ENCODE data around the gene BYSL.
A peak's percentile ranks its signal among the peaks of the same experiment; 100 is the strongest.

BYSL gene

DNA sequence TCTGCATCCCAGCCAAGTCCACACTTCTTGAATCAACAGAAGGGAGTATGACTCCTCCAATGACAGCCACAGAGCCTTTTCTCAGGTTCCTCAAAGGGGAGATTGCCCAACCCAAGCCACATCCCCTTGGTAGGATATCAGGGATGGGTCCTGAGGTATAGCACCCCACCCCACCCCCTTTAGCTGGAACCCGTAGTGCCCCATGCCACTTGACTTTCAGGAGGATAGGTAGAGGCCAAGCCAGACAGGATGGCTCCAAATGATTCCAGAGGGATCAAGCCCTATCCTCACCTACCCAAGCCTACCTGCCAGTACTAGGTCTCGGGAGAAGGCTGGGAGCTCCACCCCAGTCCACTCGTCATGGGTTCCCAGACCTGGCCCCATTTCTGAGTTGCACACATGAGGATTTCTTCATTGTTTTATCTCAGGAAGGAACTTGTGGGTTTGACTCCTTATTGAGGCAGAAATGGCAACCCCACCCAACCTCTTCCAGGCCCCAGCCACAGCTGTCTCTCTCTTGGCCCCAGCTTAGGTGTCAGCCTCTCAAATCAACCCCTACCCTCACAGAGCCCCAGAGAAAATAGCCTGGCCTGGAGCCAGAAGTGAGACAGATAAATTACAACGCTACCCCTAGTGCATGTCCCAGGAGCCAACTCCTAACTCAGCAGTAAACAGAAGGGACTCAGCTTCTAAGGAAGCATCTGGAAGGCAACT is 16.7 kb downstream of the BYSL start:
- TF ChIP-seq, protein P1, sequence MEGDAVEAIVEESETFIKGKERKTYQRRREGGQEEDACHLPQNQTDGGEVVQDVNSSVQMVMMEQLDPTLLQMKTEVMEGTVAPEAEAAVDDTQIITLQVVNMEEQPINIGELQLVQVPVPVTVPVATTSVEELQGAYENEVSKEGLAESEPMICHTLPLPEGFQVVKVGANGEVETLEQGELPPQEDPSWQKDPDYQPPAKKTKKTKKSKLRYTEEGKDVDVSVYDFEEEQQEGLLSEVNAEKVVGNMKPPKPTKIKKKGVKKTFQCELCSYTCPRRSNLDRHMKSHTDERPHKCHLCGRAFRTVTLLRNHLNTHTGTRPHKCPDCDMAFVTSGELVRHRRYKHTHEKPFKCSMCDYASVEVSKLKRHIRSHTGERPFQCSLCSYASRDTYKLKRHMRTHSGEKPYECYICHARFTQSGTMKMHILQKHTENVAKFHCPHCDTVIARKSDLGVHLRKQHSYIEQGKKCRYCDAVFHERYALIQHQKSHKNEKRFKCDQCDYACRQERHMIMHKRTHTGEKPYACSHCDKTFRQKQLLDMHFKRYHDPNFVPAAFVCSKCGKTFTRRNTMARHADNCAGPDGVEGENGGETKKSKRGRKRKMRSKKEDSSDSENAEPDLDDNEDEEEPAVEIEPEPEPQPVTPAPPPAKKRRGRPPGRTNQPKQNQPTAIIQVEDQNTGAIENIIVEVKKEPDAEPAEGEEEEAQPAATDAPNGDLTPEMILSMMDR (IDR thresholded peaks at IDR 0.05; ENCODE audit: low read depth, low read length, missing control alignments), result no peak
- in situ Hi-C loops (cut with HindIII; ENCODE audit: low pct_ligation_motif_present, low sequenced_read_pairs), result no loop called here
- no peak overlapping the region for H3K27ac ChIP-seq
- no peak for DNase-seq
- no peak overlapping the region for H3K4me3 ChIP-seq (ENCODE audit: low read depth, low read length)
- peaks cover 41% of the 10 kb centered on the region for H3K36me3 ChIP-seq (replicated peaks)
- H3K27me3 ChIP-seq (replicated peaks), result no peaks in the 10 kb centered on the region

DNA sequence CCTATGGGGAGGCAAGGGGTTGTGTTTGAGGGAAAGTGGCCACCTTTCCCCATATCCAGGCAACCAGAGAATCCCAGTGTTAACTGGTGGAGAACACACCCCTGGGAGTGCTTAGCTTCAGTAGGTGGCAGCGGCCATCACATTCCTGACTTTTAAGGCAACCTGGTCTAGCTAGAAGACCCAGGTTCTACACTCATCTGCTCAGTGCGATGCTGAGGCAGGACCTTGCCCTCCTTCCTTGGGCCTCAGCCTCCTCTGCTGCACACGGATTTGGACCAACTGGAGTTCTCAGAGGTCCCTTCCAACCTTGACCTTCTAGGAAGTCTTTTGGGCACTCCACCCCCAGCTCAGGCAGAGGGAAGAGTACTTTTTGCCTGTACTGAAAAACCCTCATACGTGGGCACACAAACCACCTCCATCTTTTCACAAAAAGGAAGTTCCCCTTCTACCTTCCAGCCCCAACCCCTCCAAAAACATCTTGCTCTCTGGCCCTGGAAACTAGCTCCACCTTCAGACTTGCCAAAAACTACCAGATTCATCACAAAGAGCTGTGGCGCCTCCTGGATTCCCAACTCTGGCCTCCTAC is 17.4 kb downstream of the BYSL start:
- no peak for DNase-seq
- Histone ChIP-seq H3K4me3 (ENCODE audit: low read depth, low read length) (no peak overlapping the region), H3K27ac (no peak overlapping the region), H3K36me3 (replicated peaks) (peaks cover 36% of the 10 kb centered on the region), H3K27me3 (replicated peaks) (no peaks in the 10 kb centered on the region)
- TF ChIP-seq, protein P1 (IDR thresholded peaks at IDR 0.05; ENCODE audit: low read depth, low read length, missing control alignments), result no peak
- in situ Hi-C loops (cut with HindIII; ENCODE audit: low pct_ligation_motif_present, low sequenced_read_pairs), result no loop called here

GRCh38 chr6:41939176-41939847 is 18.0 kb downstream of the BYSL start:
- Histone ChIP-seq H3K27ac (no peak overlapping the region), H3K27me3 (replicated peaks) (no peaks in the 10 kb centered on the region), H3K36me3 (replicated peaks) (peaks cover 29% of the 10 kb centered on the region), H3K4me3 (ENCODE audit: low read depth, low read length) (peak overlapping the region; percentile 17)
- in situ Hi-C loops (cut with HindIII; ENCODE audit: low pct_ligation_motif_present, low sequenced_read_pairs), result no loop called here
- TF ChIP-seq, protein P1 (IDR thresholded peaks at IDR 0.05; ENCODE audit: low read depth, low read length, missing control alignments), result no peak
- DNase-seq, result no peak

- Histone ChIP-seq H3K36me3 (replicated peaks) (peaks cover 21% of the 10 kb centered on the region), H3K4me3 (ENCODE audit: low read depth, low read length) (peak overlapping the region; percentile 75), H3K27me3 (replicated peaks) (no peaks in the 10 kb centered on the region), H3K27ac (no peak overlapping the region)
- TF ChIP-seq, protein P1 (IDR thresholded peaks at IDR 0.05; ENCODE audit: low read depth, low read length, missing control alignments), result no peak
- no peak for DNase-seq
- in situ Hi-C loops (cut with HindIII; ENCODE audit: low pct_ligation_motif_present, low sequenced_read_pairs), result no loop called here
Measured at GRCh38 chr6:41939848-41940758, 18.8 kb downstream of the BYSL start.

GRCh38 chr6:41940759-41941279 is 19.5 kb downstream of the BYSL start:
- TF ChIP-seq, protein P1 (IDR thresholded peaks at IDR 0.05; ENCODE audit: low read depth, low read length, missing control alignments), result no peak
- Histone ChIP-seq H3K36me3 (replicated peaks) (peaks cover 14% of the 10 kb centered on the region), H3K27ac (peak overlapping the region; percentile 12), H3K27me3 (replicated peaks) (no peaks in the 10 kb centered on the region), H3K4me3 (ENCODE audit: low read depth, low read length) (peak overlapping the region; percentile 75)
- in situ Hi-C loops (cut with HindIII; ENCODE audit: low pct_ligation_motif_present, low sequenced_read_pairs), result no loop called here
- no peak for DNase-seq

Data from brain microvascular endothelial cell (primary cell).